Common myeloid progenitor, CD34-positive (primary cell): Measurements from ENCODE around the gene TAF13.
"Not testable (repeated sequence)": the region's sequence is repeated elsewhere in the genome, so short reads cannot be mapped to it uniquely, and the experiment has no call there.

Experiments
- CTCF ChIA-PET: fragments of 350-600 bp; sonication (Branson Sonifier 250); formaldehyde crosslinking; loops from one replicate; lab custom pipeline; 2021; ENCODE audit warnings: antibody characterized with exemption; lab: Charles Lee
- POLR2A ChIA-PET: fragments of 350-600 bp; sonication (Branson Sonifier 250); formaldehyde crosslinking; loops from one replicate; lab custom pipeline; 2021; ENCODE audit warnings: antibody characterized with exemption; lab: Charles Lee
- DNase-seq, 3 donors: peaks; one replicate each; pipeline versions ENCODE4 v3.0.0 to v3.0.0-alpha.2; 2013
- H3K27ac ChIP-seq, 2 experiments: 1 replicate in 1 of 2; 2 replicates in 1 of 2; pipeline ENCODE4 v1.7.0; 2013; ENCODE audit warnings: inconsistent platforms in 2 of 2, low read length in 2 of 2, mild to moderate bottlenecking in 2 of 2, low read depth in 1 of 2, moderate library complexity in 1 of 2; ENCODE audit not compliant: severe bottlenecking in 2 of 2, insufficient read depth in 1 of 2, poor library complexity in 1 of 2
- H3K27me3 ChIP-seq, 5 experiments: replicated peaks in 2 of 5; 1 replicate in 3 of 5; 2 replicates in 2 of 5; pipeline versions ENCODE4 v1.6.1 to v1.7.0; 2013; ENCODE audit warnings: low read length in 4 of 5, mild to moderate bottlenecking in 2 of 5, moderate library complexity in 2 of 5, inconsistent platforms in 1 of 5; ENCODE audit not compliant: insufficient read depth in 5 of 5, control insufficient read depth in 4 of 5
- H3K36me3 ChIP-seq, 4 experiments: 1 replicate in 2 of 4; 2 replicates in 2 of 4; pipeline versions ENCODE4 v1.6.1 to v1.7.0; 2013; ENCODE audit warnings: low read length in 3 of 4, control low read depth in 1 of 4, mild to moderate bottlenecking in 1 of 4; ENCODE audit not compliant: control insufficient read depth in 4 of 4, insufficient read depth in 4 of 4
- H3K4me1 ChIP-seq, 4 experiments: 1 replicate in 3 of 4; 2 replicates in 1 of 4; pipeline versions ENCODE4 v1.6.1 to v1.7.1; 2013; ENCODE audit warnings: low read length in 3 of 4, mild to moderate bottlenecking in 3 of 4, control low read depth in 1 of 4, inconsistent platforms in 1 of 4, moderate library complexity in 1 of 4; ENCODE audit not compliant: control insufficient read depth in 4 of 4, insufficient read depth in 4 of 4; ENCODE audit errors: control extremely low read depth in 1 of 4
- H3K4me3 ChIP-seq, 7 experiments: 1 replicate in 4 of 7; 2 replicates in 3 of 7; pipeline versions ENCODE4 v1.5.1 to v1.7.0; 2013; ENCODE audit warnings: mild to moderate bottlenecking in 7 of 7, low read length in 6 of 7, moderate library complexity in 6 of 7, inconsistent platforms in 2 of 7, low read depth in 2 of 7, control low read depth in 1 of 7; ENCODE audit not compliant: insufficient read depth in 4 of 7, control insufficient read depth in 1 of 7; ENCODE audit errors: extremely low read depth in 1 of 7
- H3K9me3 ChIP-seq, 5 experiments: 1 replicate in 4 of 5; 2 replicates in 1 of 5; pipeline versions ENCODE4 v1.6.1 to v1.7.1; 2013; ENCODE audit warnings: low read length in 4 of 5, mild to moderate bottlenecking in 2 of 5, inconsistent platforms in 1 of 5, low read depth in 1 of 5, moderate library complexity in 1 of 5; ENCODE audit not compliant: control insufficient read depth in 4 of 5, insufficient read depth in 2 of 5; ENCODE audit errors: control extremely low read depth in 1 of 5
- WGBS: methylation state at CpG from one replicate; pipeline ENCODE4 v1.1.5; 2013; ENCODE audit not compliant: insufficient coverage; 5-methylcytosine and 5-hydroxymethylcytosine counted together

Gene TAF13

DNA sequence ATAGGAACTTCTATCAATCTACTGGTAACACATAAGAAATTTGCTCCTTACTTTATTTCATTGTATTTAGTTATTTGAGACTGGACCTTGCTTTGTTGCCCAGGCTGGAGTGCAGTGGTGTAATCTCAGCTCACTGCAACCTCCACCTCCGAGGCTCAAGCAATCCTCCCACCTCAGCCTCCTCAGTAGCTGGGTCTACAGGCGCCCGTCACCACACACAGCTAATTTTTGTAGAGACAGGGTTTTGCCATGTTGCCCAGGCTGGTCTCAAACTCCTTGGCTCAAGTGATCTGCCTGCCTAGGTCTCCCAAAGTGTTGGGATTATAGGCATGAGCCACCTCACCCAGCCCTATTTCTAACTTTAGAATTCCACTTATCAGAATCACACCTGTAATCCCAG, 23.7 kb downstream of the TAF13 start:
- H3K36me3 ChIP-seq, DNase-seq, H3K27ac ChIP-seq, H3K4me1 ChIP-seq, H3K27me3 ChIP-seq, H3K4me3 ChIP-seq, POLR2A ChIA-PET, H3K9me3 ChIP-seq: not testable (repeated sequence)
- CTCF ChIA-PET: interaction anchor here (0.6 kb wide), 1 partner anchor 27 kb away, joined by 3 read pairs; no protein-coding TSS in a partner anchor
- 94% methylated on average over 3 of the region's 3 CpGs for WGBS

DNA sequence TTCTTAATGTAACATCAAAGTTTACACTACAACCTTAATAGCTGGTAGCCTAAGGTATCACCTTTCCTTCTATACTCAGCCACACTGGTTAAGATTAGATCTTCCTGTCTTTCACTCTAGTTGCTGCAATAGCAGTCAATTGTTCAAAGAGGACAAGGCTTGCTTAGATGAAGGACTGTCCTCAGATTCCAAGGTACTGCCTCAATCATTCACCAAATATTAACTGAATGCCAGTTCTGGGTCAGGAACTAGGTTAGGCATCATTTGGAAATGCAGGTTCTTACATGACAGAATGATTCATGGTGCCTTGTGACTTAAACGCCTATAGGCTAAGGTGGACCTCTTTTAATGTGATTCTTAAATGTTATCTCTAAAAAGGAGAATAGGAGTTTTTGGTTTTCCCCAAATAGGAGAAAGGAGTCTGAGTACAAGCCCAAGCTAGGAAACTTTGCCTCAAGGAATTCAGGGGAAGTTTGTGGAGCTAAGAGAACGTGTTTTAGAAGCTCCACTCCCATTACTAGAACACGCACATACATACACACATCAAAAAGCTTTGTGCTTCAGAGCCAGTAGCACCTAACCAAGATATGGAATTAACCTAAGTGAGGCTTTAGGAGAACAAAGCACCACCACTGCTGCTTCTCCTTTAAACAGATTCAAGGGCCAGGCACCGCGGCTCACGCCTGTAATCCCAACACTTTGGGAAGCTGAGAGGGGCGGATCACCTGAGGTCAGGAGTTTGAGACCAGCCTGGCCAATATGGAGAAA, 25.4 kb downstream of the TAF13 start:
- ChIA-PET POLR2A (no interaction called here), CTCF (interaction anchor here (2.2 kb wide), 1 partner anchor 11 kb away, joined by 6 read pairs; no protein-coding TSS in a partner anchor)
- Histone ChIP-seq H3K27me3 (no peaks in the 10 kb centered on the region), H3K36me3 (no peaks in the 10 kb centered on the region), H3K9me3 (no peaks in the 10 kb centered on the region), H3K4me3 (no peak overlapping the region), H3K27ac (no peak overlapping the region), H3K4me1 (no peaks in the 10 kb centered on the region)
- 89% methylated on average over 6 of the region's 7 CpGs for WGBS
- no peak for DNase-seq

DNA sequence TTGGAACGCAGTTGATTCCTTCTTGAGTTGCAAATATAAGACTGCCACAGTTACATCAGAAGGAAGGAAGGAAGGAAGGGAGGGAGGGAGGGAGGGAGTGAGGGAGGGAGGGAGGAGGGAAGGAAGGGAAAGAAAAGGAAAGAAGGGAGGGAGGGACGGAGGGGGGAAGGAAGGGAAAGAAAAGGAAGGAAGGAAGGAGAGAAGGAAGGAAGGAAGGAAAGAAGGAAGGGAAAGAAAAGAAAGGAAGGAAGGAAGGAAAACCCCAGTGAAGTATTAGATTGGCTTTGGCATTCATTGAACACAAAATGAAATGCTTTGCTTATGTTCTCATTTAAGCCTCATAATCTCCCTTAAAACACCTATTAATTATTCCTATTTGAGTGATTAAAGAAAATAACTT, 27.5 kb downstream of the TAF13 start:
- WGBS: 19% methylated on average over 2 of the region's 2 CpGs

GRCh38 chr1:109047339-109047738, 28.5 kb downstream of the TAF13 start:
- H3K27ac ChIP-seq: no peak overlapping the region
- no peak for DNase-seq
- H3K4me3 ChIP-seq: no peak overlapping the region
- ChIA-PET CTCF (interaction anchor here (1.3 to 1.6 kb wide), 2 partner anchors 19 to 22 kb away, joined by 3 to 5 read pairs; no protein-coding TSS in a partner anchor), POLR2A (interaction anchor here (0.7 kb wide), 1 partner anchor 21 kb away, joined by 3 read pairs; no protein-coding TSS in a partner anchor)
- no peaks in the 10 kb centered on the region for H3K36me3 ChIP-seq
- no peaks in the 10 kb centered on the region for H3K9me3 ChIP-seq
- H3K4me1 ChIP-seq: peaks cover 0 to 3% (median 1%) of the 10 kb centered on the region in 4 experiments
- H3K27me3 ChIP-seq: no peaks in the 10 kb centered on the region
- 96% methylated on average over 5 of the region's 6 CpGs for WGBS

More for the DNA sequence above, 27.5 kb downstream of the TAF13 start:
- no peaks in the 10 kb centered on the region for H3K27me3 ChIP-seq
- no peaks in the 10 kb centered on the region for H3K9me3 ChIP-seq
- H3K4me3 ChIP-seq: no peak overlapping the region
- H3K4me1 ChIP-seq: no peaks in the 10 kb centered on the region
- no peak overlapping the region for H3K27ac ChIP-seq
- no peaks in the 10 kb centered on the region for H3K36me3 ChIP-seq
- POLR2A ChIA-PET: no interaction called here
- no peak for DNase-seq
- CTCF ChIA-PET: interaction anchor here (1.3 to 2.2 kb wide), 3 partner anchors 13 to 21 kb away, joined by 3 to 6 read pairs (median 5); no protein-coding TSS in a partner anchor

- DNase-seq: no peak
- Histone ChIP-seq H3K36me3 (no peaks in the 10 kb centered on the region), H3K27me3 (no peaks in the 10 kb centered on the region), H3K9me3 (no peaks in the 10 kb centered on the region), H3K27ac (no peak overlapping the region), H3K4me3 (no peak overlapping the region), H3K4me1 (peaks cover 0 to 4% (median 2%) of the 10 kb centered on the region in 4 experiments)
- POLR2A ChIA-PET: no interaction called here
- CTCF ChIA-PET: no interaction called here
- WGBS: 100% methylated on average over 3 of the region's 4 CpGs
Observed at GRCh38 chr1:109046671-109047070, 29.1 kb downstream of the TAF13 start.

- ChIA-PET POLR2A (no interaction called here), CTCF (interaction anchor here (1.2 kb wide), 1 partner anchor 55 kb away, joined by 4 read pairs; no protein-coding TSS in a partner anchor)
- H3K27ac ChIP-seq: no peak overlapping the region
- no peaks in the 10 kb centered on the region for H3K27me3 ChIP-seq
- no peaks in the 10 kb centered on the region for H3K36me3 ChIP-seq
- WGBS: no CpG with 5 or more reads among the region's 1 CpG
- H3K9me3 ChIP-seq: no peaks in the 10 kb centered on the region
- H3K4me3 ChIP-seq: no peak overlapping the region
- peaks cover 0 to 6% (median 3%) of the 10 kb centered on the region in 4 experiments for H3K4me1 ChIP-seq
- no peak for DNase-seq
Observed at GRCh38 chr1:109045595-109045994, 30.2 kb downstream of the TAF13 start.
